ENCODE data around the gene MAP7D1. TPM values are rescaled to one million over a fixed set of nuclear protein-coding genes. Genes with fewer than 3 reads are reported as not detected.
"Not testable (repeated sequence)": the region's sequence is repeated elsewhere in the genome, so short reads cannot be mapped to it uniquely, and the experiment has no call there.

The MAP7D1 gene
- polyA plus RNA-seq, 4 donors, result 57.5 to 77.7 (median 66.1) TPM

DNA sequence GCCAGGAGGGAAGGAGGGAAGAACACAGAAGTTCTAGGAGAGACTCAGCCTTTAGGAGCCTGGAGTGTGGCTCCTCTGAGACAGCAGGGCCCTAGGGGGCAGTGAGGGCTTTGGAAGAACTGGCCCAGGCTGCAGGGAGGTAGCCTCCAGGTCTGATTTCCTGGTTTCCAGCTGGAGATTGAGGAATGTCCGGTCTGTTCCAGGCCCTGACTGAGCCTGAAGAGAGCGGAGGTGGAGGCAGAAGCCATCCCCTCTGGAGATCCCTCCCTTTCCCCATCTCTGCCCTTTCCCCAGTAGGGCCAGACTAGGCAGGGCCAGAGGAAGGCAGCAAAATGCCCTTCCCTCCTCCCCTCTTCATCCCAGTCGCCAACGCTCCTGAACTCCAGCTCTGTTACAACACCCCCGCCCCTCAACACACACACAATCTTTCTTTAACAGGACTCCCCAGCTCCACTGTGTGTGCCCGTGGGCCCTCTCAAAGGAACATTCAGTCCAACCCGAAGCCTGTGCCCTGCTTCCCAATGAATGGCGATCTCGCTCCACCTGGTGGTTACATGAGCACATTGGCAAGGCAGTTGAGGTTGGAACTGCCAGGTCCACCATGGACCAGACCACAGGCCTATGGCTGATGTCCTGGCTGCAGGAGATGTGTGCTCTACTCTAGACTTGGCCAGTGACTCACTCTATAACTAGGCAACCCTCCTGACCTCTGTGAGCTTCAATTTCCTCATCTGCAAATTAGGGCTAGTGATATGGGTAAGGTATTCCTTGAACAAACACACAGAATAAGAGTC lies 32.0 kb downstream of the MAP7D1 start:
- peak; percentile 53 to 79 (median 56) for DNase-seq (ENCODE audit: low read depth in 4 of 4, low spot score in 2 of 4)

DNA sequence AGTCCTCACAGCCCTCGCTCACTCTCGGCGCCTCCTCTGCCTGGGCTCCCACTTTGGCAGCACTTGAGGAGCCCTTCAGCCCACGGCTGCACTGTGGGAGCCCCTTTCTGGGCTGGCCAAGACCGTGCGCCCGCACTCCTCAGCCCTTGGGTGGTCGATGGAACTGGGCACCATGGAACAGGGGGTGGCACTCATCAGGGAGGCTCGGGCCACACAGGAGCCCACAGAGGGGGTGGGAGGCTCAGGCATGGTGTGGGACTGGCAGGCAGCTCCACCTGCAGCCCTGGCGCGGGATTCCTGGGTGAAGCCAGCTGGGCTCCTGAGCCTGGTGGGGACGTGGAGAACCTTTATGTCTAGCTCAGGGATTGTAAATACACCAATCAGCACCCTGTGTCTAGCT lies 40.8 kb downstream of the MAP7D1 start:
- DNase-seq (ENCODE audit: low read depth in 4 of 4, low spot score in 2 of 4), result not testable (repeated sequence)

DNA sequence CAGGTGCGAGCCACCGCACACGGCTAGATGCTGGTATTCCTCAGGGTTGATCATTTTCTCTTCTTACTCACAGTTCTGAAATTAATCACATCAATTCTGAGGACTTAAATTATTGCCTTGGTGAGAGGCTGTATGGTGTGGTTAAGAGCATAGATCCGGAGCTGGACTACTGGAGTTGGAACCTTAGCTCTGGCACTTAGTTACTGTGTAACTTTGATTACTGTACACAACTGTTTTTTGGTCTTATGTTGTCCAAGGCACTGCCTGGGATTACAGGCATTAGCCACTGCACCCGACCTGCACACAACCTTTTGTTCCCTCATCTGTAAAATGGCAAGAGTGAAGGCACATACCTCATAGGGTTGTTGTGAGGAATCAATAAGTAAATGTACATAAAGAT lies 42.7 kb downstream of the MAP7D1 start:
- no peak for DNase-seq (ENCODE audit: low read depth in 4 of 4, low spot score in 2 of 4)

DNA sequence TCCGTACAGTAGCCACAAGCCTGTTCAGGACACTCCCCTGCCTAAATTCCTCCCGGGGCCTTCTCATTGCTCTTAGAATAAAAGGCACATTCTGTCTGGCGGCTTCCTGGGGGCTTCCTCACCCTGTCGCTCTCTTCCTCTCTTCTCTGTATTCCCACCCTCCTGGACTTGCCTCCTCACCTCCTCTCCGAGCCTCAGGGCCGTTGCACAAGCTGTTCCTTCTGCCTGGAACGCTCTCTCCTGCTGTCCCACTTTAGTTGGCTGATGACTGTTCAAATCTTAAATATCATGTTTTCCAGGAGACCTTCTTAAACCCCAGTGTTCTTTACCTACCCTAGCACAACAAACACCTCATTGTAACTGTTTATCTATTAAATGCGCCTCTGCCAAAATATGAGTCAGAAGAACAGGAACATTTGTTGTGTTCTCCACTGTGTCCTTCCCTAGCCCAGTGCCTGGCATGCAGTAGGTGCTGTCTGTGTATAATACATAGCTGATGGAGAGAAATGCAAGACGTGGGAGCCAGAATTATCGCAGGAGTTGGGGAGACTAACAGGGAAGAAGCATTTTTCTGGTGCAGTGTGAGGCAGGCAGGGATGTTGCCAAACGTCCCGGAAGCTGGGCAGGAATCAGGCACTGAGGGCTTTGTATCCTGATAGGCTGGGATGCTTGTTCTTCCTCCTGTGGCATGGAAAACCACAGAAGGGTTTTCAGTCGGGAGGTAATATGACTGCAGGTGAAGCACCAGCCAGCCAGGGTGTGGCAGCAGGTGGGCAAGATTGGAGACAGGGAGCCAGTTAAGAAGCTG lies 44.2 kb downstream of the MAP7D1 start:
- DNase-seq (ENCODE audit: low read depth in 4 of 4, low spot score in 2 of 4), result no peak

DNA sequence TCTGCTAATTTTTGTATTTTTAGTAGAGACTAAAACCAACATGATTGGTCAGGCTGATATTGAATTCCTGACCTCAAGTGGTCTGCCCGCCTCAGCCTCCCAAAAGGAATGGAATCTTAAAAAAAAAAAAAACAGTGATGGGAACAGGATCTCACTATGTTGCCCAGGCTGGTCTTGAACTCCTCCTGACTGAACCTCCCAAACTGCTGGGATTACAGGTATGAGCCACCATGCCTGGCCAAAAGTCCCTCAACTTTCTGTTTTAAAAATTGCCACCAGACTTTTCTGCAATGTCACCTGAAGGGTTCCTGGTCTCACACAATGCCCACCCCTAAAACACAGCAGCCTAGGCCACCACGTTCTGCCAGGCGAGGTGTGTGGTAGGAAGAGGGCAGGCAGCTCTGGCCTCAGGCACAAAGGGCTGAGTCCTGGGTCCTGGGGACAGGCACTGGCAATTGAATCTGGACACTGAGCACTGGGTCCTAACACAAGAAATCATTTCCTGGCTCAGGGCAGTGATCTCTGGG lies 47.1 kb downstream of the MAP7D1 start:
- DNase-seq (ENCODE audit: low read depth in 4 of 4, low spot score in 2 of 4), result no peak

DNA sequence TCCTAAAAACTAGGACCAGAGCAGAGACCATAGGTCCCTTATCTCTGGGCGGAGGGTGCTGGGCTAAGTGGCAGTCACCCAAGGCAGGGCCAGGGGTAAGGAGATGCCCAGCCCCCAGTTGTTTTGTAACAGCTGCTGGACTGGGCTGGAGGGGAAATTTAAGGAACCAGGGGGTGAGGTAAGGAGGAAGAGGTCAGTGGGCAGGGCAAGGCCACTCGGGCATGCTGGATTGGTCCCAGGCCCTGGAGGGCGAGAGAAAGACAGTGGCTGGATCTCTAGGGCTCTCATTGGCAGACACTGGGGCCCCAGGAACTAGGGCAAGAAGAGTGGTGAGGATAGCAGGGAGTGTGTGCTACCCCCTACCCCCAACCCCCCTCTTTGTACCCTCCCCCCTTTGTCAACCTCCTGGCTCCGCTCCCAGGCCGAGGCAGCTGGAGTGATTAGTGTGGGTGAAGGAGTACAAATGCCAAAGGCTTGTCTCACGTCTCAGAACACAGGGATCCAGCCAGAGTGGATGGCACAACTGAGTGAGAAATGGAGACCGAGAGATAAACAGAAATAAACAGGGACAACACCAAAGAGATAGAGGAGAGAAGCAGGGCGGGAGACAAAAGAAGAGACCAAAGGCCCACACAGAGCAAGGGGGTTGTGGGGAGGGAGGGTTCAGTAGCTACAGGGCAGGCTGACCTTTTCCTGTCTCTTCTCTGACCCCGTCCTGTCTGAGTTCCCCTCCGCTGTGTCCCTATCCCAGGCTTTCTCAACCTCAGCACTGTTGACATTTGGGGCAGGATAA lies 47.8 kb downstream of the MAP7D1 start:
- DNase-seq (ENCODE audit: low read depth in 4 of 4, low spot score in 2 of 4), result no peak

DNA sequence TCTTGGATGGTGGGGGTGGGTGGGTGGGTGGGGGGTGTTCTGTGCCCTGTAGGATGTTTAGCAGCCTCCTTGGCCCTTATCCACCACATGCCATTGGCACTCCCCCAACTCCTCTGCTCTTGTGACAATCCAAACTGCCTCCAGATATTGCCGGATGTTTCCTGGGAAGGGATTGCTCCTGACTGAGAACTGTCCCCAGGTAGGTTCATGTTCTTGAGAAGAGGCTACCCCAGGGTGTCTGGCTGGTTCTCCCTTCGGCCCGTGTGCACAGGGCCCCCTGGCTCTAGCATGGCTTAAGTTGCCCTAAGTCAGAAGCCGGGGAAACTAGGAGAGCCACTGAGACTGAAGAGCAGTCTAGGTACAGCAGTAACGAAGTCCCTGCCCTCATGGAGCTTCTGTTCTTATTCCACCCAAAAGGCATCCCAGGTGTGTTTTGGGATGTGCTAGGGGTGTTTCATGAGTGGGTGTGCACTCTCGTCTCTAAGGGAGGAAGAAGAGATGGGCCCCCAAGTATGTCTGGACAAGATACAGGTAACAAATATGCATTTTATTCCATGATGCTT lies 48.5 kb downstream of the MAP7D1 start:
- no peak for DNase-seq (ENCODE audit: low read depth in 4 of 4, low spot score in 2 of 4)

DNA sequence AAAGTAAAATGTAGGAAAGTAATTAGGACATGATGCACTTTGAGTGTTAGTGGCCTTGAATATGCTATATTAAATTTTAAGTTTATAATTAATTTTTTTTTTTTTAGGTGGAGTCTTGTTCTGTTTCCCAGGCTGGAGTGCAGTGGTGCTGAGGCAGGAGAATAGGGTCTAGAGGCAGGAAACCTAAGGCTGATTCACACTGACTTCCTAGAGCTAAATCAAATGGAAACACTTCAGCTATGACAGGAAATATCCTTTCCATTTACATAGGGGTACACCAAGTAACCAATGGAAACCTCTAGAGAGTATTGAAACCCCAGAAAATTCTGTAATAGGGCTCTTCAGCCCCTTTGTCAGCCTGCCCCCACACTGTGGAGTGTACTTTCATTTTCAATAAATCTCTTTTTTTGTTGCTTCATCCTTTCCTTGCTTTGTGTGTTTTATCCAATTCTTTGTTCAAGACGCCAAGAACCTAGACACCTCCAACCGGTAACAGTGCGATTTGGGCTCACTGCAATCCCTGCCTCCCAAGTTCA lies 50.4 kb downstream of the MAP7D1 start:
- DNase-seq (ENCODE audit: low read depth in 4 of 4, low spot score in 2 of 4), result no peak

DNA sequence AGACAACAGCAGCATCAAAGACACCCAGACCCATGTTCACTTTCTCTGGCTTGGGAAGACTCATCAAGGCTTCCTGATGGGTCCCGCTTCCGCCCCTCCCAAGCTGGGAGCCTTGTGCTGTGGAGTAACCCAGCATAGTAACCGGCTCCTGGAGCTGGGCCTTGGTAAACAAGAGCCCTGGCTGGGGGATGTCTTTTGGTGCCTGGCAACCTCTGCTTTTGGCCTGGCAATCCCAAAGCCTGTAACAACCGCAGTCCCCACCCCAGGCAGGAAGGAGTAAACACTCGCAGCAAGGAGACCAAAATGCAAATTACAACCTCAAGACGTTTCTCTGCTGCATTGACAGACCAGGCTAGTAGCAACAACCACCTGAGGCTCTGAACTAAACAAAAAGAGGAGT lies 51.4 kb downstream of the MAP7D1 start:
- DNase-seq (ENCODE audit: low read depth in 4 of 4, low spot score in 2 of 4), result no peak

DNA sequence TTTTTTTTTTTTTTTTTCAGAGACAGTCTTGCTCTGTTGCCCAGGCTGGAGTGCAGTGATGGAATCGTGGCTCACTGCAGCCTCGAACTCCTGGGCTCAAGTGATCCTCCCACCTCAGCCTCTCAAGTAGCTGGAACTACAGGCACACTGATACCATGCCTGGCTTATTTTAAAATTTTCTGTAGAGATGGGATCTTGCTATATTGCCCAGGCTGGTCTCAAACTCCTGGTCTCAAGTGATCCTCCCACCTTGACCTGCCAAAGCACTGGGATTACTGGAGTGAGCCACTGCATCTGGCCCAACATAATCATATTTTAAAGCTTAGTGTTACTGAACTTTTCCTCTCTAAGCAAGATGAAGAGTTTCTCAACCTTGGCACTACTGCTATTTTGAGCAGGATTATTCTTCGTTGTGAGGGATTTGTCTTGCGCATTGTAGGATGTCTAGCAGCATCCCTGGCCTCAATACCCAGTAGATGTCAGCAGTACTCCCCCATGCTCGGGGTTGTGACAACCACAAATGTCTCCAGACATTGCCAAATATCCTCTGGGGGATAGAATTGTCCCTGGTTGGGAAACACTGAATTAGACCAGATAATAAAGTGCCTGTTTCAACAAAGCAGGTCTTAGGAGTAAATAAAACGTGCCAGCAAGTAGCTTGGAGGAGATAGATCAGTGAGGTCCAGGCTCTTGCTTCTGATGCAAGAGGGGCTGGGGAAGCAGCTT lies 53.2 kb downstream of the MAP7D1 start:
- DNase-seq (ENCODE audit: low read depth in 4 of 4, low spot score in 2 of 4), result no peak

DNA sequence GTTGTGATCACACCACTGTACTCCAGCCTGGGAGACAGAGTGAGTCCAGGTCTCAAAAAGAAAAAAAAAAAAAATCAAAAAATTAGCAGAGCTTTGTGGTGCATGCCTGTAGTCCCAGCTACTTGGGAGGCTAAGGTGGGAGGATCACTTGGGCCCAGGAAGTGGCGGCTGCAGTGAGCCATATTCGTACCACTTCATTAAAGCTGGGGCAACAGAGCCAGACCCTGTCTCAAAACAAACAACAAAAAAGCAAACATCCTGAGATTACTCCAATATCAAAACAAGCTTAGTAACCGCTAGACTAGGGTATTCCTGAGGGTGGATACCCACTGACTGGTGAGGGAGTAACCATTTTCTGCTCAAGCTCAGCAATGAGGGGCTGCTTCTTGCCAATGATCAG lies 55.3 kb downstream of the MAP7D1 start:
- DNase-seq (ENCODE audit: low read depth in 4 of 4, low spot score in 2 of 4), result no peak

DNA sequence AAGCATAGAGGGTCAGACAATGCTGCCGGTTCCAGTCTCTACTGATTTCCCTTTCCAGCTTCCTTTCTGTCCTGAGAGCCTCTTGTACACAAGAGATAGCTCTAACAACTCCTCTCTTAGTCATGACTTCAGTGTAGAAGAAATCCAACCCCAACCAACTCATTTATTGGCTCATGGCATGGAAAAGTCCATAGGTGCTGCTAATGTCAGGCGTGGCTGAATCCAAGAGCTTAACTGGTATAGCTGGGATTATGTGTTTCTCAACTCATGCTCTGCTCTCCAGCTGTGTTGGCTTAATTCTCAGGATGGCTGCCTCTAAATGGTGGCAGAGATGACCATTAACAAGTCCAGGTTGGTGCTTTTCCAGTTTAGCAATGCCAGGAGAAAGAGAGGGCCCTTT lies 55.9 kb downstream of the MAP7D1 start:
- DNase-seq (ENCODE audit: low read depth in 4 of 4, low spot score in 2 of 4), result no peak

DNA sequence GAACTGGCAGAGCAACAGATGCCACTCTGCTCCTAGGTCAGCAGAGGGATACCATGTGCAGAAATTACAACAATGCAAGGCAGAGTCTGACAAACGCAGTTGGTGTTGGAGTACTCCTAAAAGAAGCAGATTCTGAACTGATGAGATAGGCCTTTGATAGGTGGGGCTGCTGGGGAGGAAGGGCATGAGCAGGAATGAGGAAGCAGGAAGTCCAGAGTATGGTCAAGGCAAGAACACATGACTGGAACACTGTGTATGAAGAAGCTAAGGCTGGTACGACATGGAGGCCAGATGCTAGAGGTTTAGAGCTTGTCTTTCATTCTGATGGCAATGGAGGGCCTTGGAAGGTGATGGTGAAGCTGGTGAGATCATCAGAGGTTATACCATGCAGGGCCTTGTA lies 56.8 kb downstream of the MAP7D1 start:
- DNase-seq (ENCODE audit: low read depth in 4 of 4, low spot score in 2 of 4), result no peak

DNA sequence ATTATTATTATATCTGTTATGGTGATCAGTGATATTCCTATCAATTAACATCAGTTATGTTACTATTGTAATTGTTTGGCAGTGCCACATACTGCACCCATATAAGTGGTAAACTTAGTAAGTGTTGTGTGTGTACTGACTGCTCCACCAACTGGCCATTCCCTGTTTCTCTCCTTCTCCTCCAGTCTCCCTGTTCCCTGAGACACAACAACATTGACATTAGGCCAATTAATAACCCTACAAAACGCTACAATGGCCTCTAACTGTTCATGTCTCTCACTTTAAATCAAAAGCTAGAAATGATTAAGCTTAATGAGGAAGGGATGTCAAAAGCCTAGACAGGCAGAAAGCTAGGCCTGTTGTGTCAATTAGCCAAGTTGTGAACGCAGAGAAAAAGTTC lies 61.7 kb downstream of the MAP7D1 start:
- DNase-seq (ENCODE audit: low read depth in 4 of 4, low spot score in 2 of 4), result no peak

DNA sequence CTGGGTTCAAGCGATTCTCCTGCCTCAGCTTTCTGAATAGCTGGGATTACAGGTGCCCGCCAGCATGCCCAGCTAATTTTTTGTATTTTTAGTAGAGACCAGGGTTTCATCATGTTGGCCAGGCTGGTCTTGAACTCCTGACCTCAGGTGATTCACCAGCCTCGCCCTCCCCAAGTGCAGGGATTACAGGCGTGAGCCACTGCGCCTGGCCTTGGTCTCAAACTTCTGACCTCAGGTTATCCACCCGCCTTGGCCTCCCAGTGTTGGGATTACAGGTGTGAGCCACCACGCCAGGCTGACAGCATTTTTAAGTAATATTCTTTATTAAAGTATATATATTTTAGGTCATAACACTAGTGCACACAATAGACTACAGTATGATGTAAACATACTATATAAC lies 65.9 kb downstream of the MAP7D1 start:
- DNase-seq (ENCODE audit: low read depth in 4 of 4, low spot score in 2 of 4), result not testable (repeated sequence)

DNA sequence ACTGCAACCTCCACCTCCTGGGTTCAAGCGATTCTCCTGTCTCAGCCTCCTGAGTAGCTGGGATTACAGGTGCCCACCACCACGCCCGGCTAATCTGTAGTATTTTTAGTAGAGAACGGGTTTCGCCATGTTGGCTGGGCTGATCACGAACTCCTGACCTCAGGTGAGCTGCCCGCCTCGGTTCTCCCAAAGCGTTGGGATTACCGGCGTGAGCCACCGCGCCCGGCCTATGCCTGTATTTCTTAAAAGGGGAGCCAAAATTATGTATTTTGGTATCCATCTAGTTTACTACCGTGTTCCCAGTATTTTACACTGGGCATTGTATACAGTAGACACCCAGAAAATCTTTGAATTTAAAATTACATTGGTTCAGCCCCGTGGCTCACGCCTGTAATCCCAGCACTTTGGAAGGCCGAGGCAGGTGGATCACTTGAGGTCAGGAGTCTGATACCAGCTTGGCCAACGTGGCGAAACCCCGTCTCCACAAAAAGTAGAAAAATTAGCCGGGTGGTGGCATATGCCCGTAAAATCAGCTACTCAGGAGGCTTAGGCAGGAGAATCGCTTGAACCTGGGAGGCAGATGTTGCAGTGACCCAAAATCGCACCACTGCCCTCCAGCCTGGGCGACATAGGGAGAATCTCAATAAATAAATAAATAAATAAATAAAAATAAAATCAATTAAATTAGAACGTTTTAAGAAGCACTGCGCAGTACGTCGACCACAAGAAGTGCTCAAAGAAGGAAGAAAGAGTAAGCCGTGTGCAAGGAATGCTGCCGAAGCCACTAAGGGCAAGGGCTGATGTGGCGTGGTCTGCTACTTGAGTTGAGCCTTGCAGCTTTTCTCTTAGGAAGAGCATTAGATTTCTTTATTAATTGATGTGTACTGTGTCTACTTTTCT lies 66.8 kb downstream of the MAP7D1 start:
- peak in 1 of 4 donors; percentile 21 for DNase-seq (ENCODE audit: low read depth in 4 of 4, low spot score in 2 of 4)

DNA sequence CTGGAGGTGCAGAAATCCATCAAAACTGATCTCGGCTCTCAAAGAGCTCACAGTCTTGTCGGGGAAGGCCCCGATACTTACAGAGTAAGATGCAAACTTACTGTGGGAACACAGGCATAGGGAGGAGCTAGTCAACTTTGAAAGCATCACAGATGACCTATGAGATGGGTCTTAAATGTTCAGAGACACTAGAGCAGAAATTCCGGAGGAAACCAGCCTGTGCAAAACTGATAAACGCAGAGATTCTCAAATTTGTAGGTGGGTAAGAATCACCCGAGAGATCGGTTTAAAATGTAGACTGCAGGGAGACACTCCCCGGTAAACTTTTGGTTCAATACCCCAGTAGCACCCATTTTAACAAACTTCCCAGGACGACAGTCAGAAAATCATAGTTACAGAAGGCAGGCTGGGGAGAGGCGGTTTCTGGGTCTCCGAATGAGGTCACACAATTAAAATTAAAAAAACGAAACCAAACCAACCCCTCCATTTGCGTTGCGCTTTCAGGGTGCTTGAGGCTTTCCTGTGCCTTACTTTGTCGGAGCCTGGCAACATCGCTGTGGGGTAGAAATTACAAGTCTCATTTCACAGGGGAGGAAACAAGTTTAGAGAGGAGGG lies 67.5 kb downstream of the MAP7D1 start:
- DNase-seq (ENCODE audit: low read depth in 4 of 4, low spot score in 2 of 4), result peak in 3 of 4 donors; percentile 47 to 54 (median 48)

DNA sequence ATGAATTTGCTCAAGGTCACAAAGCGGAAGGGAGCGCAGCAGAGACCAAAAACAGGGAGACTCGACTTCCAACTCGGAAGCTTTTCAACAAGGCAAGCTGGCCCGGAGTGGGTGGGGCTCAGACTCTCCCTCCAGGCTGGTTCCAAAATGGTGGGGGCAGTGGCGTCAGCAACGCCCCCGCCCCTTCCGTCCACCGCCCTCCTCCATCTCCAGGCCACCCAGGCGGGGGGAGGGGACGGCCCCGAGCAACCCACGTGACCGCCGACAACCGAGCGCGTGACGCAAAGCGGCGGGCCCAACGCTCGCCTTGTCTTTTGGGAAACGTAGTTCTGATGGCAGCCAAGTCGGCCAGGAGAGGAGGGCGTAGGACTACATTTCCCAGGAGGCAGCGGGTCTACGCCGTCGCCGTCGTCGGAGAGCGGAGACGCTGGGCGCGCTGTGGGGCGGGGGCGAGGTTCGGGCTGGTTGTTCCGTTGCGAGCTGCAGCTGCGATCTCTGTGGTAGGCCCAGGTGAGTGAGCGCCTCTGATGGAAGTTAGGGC lies 68.1 kb downstream of the MAP7D1 start, which contains the start of gene THRAP3:
TSS of gene THRAP3 (plus strand) at position 448 of the 541 bp plus-strand sequence. CDS start 58,121 bp downstream, outside the sequence.
- peak; percentile 96 to 99 (median 98) for DNase-seq (ENCODE audit: low read depth in 4 of 4, low spot score in 2 of 4)
